GM19467 (cell line): Measurements from ENCODE around the gene FUBP3.
"Not testable (repeated sequence)": the region's sequence is repeated elsewhere in the genome, so short reads cannot be mapped to it uniquely, and the experiment has no call there.

ENCODE experiments used
- ATAC-seq: cut with Tn5 transposase; IDR thresholded peaks from one replicate; pipeline ENCODE4 v1.9.1; 2021; ENCODE audit warnings: mild to moderate bottlenecking, moderate library complexity; ENCODE audit not compliant: unreplicated experiment

FUBP3 gene

DNA sequence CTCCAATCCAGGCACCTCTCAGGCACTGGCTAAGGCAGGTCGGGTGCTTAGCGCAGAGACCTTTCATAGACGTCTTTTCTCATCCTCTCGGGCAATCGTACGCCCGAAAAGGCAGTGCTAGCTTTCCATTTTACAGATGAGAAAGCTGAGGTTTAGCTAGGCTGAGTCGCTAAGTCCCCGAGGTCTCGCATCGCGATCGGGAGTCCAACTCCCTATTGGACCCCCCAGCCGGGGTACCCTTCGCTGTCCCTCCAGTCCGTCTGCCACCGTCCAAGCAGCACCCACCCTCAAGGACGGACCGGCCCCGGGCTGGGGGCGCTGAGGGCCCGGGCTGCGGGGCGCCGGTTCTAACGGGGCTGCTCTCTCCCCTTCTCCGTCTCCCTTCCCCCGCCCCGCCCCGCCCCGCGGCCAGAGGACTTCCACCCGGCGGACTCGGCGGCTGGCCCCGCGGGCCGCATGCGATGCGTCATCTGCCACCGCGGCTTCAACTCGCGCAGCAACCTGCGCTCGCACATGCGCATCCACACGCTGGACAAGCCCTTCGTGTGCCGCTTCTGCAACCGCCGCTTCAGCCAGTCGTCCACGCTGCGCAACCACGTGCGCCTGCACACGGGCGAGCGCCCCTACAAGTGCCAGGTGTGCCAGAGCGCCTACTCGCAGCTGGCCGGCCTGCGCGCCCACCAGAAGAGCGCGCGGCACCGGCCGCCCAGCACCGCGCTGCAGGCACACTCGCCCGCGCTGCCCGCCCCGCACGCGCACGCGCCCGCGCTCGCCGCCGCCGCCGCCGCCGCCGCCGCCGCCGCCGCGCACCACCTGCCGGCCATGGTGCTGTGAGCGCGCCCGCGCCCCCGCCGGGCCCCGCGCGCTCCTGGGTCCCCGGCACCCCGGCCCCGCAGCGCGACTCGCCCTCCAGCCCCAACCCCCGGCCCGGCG is 101.7 kb downstream of the FUBP3 start:
- ATAC-seq = no peak

DNA sequence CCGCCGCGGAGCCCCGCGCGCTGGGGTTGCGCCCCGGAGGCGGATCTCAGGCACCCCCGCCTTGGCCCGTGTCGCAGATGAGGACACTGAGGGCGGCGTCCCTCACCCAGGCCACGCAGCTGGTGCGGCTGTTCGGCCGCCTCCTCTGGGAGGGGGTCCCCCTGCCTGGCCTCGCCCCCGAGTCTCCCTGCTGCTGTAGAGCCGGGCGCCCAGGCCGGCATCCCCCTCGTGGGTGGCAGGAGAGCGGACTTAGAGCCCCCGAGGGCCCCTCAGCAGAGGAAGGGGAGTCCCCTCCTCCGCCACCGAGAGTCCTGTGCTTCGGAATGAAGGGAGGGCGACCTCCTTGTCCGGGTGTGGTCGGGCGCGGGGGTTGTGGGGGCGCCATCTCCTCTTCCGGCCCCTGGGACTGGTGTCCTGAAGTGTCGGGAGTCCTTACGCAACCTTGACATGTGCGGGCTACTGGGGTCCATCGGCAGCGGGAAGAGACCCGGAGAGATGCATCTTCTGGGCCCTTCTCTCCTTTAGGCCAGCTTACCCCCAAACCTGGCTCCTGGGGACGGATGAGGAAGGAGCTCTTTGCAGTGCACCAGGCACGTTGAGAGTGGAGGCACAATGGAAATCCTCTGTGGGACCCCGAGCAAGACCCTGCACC is 102.5 kb downstream of the FUBP3 start:
- no peak for ATAC-seq

DNA sequence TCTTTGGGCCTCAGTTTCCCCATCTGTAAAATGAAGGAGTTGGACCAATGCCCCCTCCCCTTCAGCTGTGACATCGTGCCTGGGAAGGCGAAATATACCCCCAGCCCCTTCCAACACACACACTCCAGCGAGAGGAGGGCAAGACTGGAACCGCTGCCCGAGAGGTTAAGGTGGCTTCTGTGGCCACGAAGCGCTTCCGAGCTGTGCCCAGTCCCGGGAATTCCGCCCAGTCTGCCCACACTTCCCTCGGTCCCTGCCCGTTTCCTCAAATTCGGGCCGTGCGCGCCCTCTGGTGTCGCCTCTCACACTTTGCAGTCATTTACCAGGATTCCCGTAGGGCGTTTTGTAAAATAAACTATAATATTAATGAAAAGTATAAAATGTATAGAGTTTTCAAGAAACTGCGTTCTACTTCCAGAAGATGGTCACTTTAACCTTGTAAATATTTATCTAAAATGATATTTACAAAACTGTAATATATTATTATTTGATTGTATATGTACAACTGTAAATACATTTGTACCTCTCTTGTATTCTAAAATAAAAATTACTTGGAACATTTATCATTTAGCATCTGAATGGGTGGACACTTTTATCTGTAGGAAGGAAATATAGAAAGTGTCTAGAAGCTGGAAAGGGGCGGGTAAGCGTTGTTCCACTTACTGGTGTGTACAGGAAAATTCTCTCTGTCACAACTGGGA is 103.2 kb downstream of the FUBP3 start:
- ATAC-seq = no peak

DNA sequence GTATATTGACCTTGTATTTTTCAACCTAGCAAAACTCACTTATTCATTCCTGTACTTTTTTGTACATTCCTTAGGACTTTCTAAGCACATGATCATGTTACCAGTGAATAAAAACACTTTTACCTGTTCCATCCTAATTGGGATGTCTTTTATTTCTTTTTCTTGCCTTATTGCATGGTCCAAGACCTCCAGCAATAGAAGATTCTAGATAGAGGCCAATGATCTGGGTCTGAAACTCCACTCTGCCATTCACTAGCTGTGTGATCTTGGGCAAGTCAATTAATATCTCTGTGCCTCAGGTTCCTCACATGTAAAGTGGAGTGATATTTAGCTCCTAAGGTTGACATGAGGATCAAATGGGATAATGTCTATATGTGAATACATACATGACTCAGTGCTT is 105.7 kb downstream of the FUBP3 start:
- ATAC-seq = no peak

DNA sequence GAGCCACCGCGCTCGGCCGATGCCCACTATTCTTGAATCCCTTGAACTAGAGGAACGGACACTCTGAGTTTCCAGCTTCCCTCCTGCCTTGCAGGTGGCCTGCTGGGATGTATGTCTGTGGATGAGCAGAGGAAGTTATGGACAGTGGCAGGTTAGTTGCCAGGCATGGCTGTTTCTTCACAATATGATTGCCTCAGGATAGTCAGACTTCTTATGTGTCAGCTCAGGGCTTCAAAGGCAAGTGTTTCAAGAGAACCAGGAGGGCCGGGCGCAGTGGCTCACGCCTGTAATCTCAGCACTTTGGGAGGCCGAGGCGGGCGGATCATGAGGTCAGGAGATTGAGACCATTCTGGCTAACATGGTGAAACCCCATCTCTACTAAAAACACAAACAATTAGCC is 106.6 kb downstream of the FUBP3 start:
- ATAC-seq = not testable (repeated sequence)

DNA sequence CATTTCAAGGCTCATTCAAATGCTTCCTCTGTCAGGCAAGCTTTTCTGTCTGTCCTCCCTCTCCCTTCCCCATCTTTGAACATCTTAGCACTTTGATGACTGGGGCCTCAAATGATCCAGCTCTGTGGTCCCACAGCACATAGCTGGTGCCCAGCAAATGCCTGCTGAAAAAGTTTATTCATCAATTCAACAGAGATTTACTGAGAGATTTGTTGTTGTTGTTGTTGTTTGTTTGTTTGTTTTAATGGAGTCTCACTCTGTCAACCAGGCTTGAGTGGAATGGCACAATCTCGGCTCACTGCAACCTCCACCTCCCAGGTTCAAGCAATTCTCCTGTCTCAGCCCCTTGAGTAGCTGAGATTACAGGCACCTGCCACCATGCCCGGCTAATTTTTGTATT is 108.2 kb downstream of the FUBP3 start:
- no peak for ATAC-seq
